Measurements from ENCODE around the gene ACACA.

ACACA gene

DNA sequence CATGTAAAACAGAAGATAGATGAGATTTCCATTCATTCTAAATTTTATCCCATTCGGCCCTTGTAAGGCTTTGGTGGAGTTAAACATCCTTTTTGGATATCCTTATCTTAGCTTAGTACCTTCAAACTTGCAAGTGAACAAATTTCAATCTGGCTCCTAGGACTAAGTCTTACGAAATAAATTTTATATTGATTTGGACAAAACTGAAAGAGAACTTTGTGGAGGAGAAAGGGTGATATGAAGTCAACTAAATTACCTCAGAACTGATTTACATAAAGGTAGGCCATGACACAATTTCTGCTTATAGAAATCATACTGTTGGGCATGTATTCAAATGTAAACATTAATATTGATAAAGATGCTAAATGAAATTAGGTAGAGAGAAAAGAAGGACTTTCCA, 206.1 kb downstream of the ACACA start:
- no peak overlapping the region for H3K27ac ChIP-seq (ENCODE audit: low read depth, low read length)
- no peaks in the 10 kb centered on the region for H3K4me1 ChIP-seq (ENCODE audit: control insufficient read depth, insufficient read depth, low read length)
- H3K36me3 ChIP-seq (ENCODE audit: control insufficient read depth, insufficient read depth, low read length) = peaks cover 59% of the 10 kb centered on the region
- no peak overlapping the region for H3K9ac ChIP-seq (ENCODE audit: low read depth, low read length)
- H3K9me3 ChIP-seq (ENCODE audit: control insufficient read depth, insufficient read depth, low read length) = no peaks in the 10 kb centered on the region
- H3K27me3 ChIP-seq (ENCODE audit: control insufficient read depth, insufficient read depth, low read length) = no peaks in the 10 kb centered on the region
- no peak overlapping the region for H3K4me3 ChIP-seq (ENCODE audit: low read depth, low read length)

DNA sequence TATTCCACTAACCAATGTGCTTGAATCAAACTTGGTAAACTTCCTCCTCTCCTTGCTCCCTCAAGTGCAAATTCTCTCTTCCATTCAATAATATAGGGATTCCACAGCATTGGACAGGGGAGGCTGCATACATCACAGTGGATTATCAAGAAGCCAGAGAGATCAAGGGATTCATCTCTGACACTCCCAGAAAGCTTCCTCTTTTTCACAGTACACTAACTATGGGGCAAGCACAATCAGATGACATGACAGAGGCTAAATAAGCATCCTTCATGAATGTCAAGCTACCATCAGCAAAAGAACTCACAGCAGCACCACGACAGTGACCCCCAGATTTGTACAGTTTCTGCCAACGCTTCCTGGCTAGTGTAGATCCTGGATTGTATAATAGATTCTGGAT, 209.3 kb downstream of the ACACA start:
- Histone ChIP-seq H3K27ac (ENCODE audit: low read depth, low read length) (no peak overlapping the region), H3K4me1 (ENCODE audit: control insufficient read depth, insufficient read depth, low read length) (peaks cover 15% of the 10 kb centered on the region), H3K9me3 (ENCODE audit: control insufficient read depth, insufficient read depth, low read length) (no peaks in the 10 kb centered on the region), H3K36me3 (ENCODE audit: control insufficient read depth, insufficient read depth, low read length) (peaks cover 43% of the 10 kb centered on the region), H3K4me3 (ENCODE audit: low read depth, low read length) (no peak overlapping the region), H3K27me3 (ENCODE audit: control insufficient read depth, insufficient read depth, low read length) (no peaks in the 10 kb centered on the region), H3K9ac (ENCODE audit: low read depth, low read length) (no peak overlapping the region)

GRCh38 chr17:37194208-37194607, 212.4 kb downstream of the ACACA start:
- Histone ChIP-seq H3K36me3 (ENCODE audit: control insufficient read depth, insufficient read depth, low read length) (peaks cover 44% of the 10 kb centered on the region), H3K9me3 (ENCODE audit: control insufficient read depth, insufficient read depth, low read length) (no peaks in the 10 kb centered on the region), H3K9ac (ENCODE audit: low read depth, low read length) (no peak overlapping the region), H3K4me3 (ENCODE audit: low read depth, low read length) (no peak overlapping the region), H3K4me1 (ENCODE audit: control insufficient read depth, insufficient read depth, low read length) (peaks cover 21% of the 10 kb centered on the region), H3K27ac (ENCODE audit: low read depth, low read length) (no peak overlapping the region), H3K27me3 (ENCODE audit: control insufficient read depth, insufficient read depth, low read length) (no peaks in the 10 kb centered on the region)

DNA sequence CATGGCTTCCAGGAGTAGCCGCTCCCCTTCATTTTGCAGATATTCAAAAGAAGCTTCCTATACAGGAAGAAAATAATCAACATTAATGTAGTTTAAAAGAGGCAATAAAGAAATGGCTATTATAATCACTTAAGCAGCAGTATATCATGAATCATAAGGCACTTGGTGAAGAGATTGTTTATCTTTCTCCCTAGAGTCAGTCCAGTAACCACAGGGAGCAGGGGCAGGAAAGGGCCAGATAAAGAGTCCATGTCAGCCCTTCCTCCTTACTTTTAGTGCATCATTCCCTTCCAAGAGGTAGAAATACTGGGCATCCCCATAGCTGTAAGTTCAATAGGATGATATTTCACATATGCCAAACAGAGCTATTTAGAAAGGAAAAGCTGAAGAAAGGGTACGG, 215.4 kb downstream of the ACACA start:
- no peak overlapping the region for H3K27ac ChIP-seq (ENCODE audit: low read depth, low read length)
- H3K9me3 ChIP-seq (ENCODE audit: control insufficient read depth, insufficient read depth, low read length) = no peaks in the 10 kb centered on the region
- no peak overlapping the region for H3K4me3 ChIP-seq (ENCODE audit: low read depth, low read length)
- H3K9ac ChIP-seq (ENCODE audit: low read depth, low read length) = no peak overlapping the region
- H3K27me3 ChIP-seq (ENCODE audit: control insufficient read depth, insufficient read depth, low read length) = no peaks in the 10 kb centered on the region
- H3K4me1 ChIP-seq (ENCODE audit: control insufficient read depth, insufficient read depth, low read length) = peaks cover 21% of the 10 kb centered on the region
- peaks cover 70% of the 10 kb centered on the region for H3K36me3 ChIP-seq (ENCODE audit: control insufficient read depth, insufficient read depth, low read length)

DNA sequence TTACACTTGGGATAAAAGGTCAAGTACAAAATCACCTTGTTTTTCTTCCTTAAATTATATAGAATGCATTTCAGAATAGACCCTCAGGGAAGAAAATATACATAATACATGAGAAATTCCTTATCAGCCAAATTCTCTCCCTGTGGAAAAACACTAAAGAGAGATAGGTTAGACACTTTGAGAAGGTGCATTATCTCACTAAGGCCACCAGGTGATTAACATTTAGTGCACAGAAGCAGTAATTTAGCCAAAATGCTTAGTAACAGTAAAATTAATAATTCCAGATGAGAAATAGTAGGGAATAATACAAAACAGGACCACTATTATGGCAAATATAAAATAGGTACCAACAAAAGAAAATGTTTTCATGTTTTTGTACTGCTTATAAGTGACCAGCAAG, 216.1 kb downstream of the ACACA start:
- no peaks in the 10 kb centered on the region for H3K27me3 ChIP-seq (ENCODE audit: control insufficient read depth, insufficient read depth, low read length)
- peaks cover 21% of the 10 kb centered on the region for H3K4me1 ChIP-seq (ENCODE audit: control insufficient read depth, insufficient read depth, low read length)
- H3K4me3 ChIP-seq (ENCODE audit: low read depth, low read length) = no peak overlapping the region
- H3K27ac ChIP-seq (ENCODE audit: low read depth, low read length) = no peak overlapping the region
- H3K36me3 ChIP-seq (ENCODE audit: control insufficient read depth, insufficient read depth, low read length) = peaks cover 75% of the 10 kb centered on the region
- H3K9ac ChIP-seq (ENCODE audit: low read depth, low read length) = no peak overlapping the region
- H3K9me3 ChIP-seq (ENCODE audit: control insufficient read depth, insufficient read depth, low read length) = no peaks in the 10 kb centered on the region

DNA sequence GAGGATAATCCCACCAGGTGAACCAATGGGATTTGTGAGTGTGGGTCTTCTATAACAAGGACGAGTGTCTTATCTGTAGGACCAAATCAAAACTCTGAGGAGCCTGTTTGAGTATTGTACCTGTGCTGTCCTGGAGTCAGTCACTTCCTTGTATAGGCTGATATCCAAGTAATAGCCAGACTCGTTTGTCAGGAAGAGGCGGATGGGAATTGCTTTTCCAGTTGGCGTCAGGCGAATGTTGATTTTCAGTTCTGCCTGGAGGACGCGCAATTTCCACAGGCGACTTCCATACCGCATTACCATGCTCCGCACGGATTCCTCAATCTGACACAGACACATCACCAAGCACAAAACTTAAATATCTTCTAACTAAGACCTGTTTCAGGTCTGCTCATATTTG, 218.5 kb downstream of the ACACA start:
- no peak overlapping the region for H3K4me3 ChIP-seq (ENCODE audit: low read depth, low read length)
- no peak overlapping the region for H3K27ac ChIP-seq (ENCODE audit: low read depth, low read length)
- H3K4me1 ChIP-seq (ENCODE audit: control insufficient read depth, insufficient read depth, low read length) = peaks cover 13% of the 10 kb centered on the region
- H3K36me3 ChIP-seq (ENCODE audit: control insufficient read depth, insufficient read depth, low read length) = peaks cover 72% of the 10 kb centered on the region
- H3K9ac ChIP-seq (ENCODE audit: low read depth, low read length) = no peak overlapping the region
- H3K27me3 ChIP-seq (ENCODE audit: control insufficient read depth, insufficient read depth, low read length) = no peaks in the 10 kb centered on the region
- no peaks in the 10 kb centered on the region for H3K9me3 ChIP-seq (ENCODE audit: control insufficient read depth, insufficient read depth, low read length)

GRCh38 chr17:37187262-37187661, 219.4 kb downstream of the ACACA start:
- Histone ChIP-seq H3K4me3 (ENCODE audit: low read depth, low read length) (no peak overlapping the region), H3K27ac (ENCODE audit: low read depth, low read length) (no peak overlapping the region), H3K27me3 (ENCODE audit: control insufficient read depth, insufficient read depth, low read length) (no peaks in the 10 kb centered on the region), H3K4me1 (ENCODE audit: control insufficient read depth, insufficient read depth, low read length) (peaks cover 5% of the 10 kb centered on the region), H3K9me3 (ENCODE audit: control insufficient read depth, insufficient read depth, low read length) (no peaks in the 10 kb centered on the region), H3K9ac (ENCODE audit: low read depth, low read length) (no peak overlapping the region), H3K36me3 (ENCODE audit: control insufficient read depth, insufficient read depth, low read length) (peaks cover 64% of the 10 kb centered on the region)

- peaks cover 56% of the 10 kb centered on the region for H3K36me3 ChIP-seq (ENCODE audit: control insufficient read depth, insufficient read depth, low read length)
- peak overlapping the region; percentile 7 for H3K27ac ChIP-seq (ENCODE audit: low read depth, low read length)
- no peak overlapping the region for H3K9ac ChIP-seq (ENCODE audit: low read depth, low read length)
- no peak overlapping the region for H3K4me3 ChIP-seq (ENCODE audit: low read depth, low read length)
- no peaks in the 10 kb centered on the region for H3K9me3 ChIP-seq (ENCODE audit: control insufficient read depth, insufficient read depth, low read length)
- H3K4me1 ChIP-seq (ENCODE audit: control insufficient read depth, insufficient read depth, low read length) = no peaks in the 10 kb centered on the region
- no peaks in the 10 kb centered on the region for H3K27me3 ChIP-seq (ENCODE audit: control insufficient read depth, insufficient read depth, low read length)
Observed at GRCh38 chr17:37182786-37183465, 223.7 kb downstream of the ACACA start.

- Histone ChIP-seq H3K27me3 (ENCODE audit: control insufficient read depth, insufficient read depth, low read length) (no peaks in the 10 kb centered on the region), H3K36me3 (ENCODE audit: control insufficient read depth, insufficient read depth, low read length) (peaks cover 52% of the 10 kb centered on the region), H3K4me3 (ENCODE audit: low read depth, low read length) (no peak overlapping the region), H3K9me3 (ENCODE audit: control insufficient read depth, insufficient read depth, low read length) (no peaks in the 10 kb centered on the region), H3K27ac (ENCODE audit: low read depth, low read length) (no peak overlapping the region), H3K4me1 (ENCODE audit: control insufficient read depth, insufficient read depth, low read length) (no peaks in the 10 kb centered on the region), H3K9ac (ENCODE audit: low read depth, low read length) (no peak overlapping the region)
Observed at GRCh38 chr17:37180376-37180775, 226.3 kb downstream of the ACACA start.

DNA sequence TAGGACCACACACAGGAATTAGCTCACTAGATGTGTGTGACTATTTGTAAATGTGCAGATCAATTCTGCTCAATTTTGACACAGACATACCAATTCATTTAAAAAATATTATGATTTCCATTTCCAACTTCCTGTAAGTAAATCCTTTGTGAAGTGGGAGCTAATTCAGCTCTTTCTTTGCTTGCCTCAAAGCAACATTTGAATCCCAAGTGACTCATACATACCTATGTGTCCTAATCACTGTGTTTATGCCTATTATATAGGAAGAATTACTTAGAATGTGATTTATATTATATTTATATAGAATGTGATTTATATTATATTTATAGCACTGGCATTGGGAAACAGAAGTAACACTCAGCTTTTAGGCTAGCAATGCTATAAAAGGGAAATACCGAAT, 226.7 kb downstream of the ACACA start:
- Histone ChIP-seq H3K9me3 (ENCODE audit: control insufficient read depth, insufficient read depth, low read length) (no peaks in the 10 kb centered on the region), H3K36me3 (ENCODE audit: control insufficient read depth, insufficient read depth, low read length) (peaks cover 52% of the 10 kb centered on the region), H3K27ac (ENCODE audit: low read depth, low read length) (peak overlapping the region; percentile 67), H3K27me3 (ENCODE audit: control insufficient read depth, insufficient read depth, low read length) (no peaks in the 10 kb centered on the region), H3K9ac (ENCODE audit: low read depth, low read length) (no peak overlapping the region), H3K4me1 (ENCODE audit: control insufficient read depth, insufficient read depth, low read length) (no peaks in the 10 kb centered on the region), H3K4me3 (ENCODE audit: low read depth, low read length) (no peak overlapping the region)

GRCh38 chr17:37177254-37177870, 229.3 kb downstream of the ACACA start:
- H3K36me3 ChIP-seq (ENCODE audit: control insufficient read depth, insufficient read depth, low read length) = peaks cover 52% of the 10 kb centered on the region
- H3K27me3 ChIP-seq (ENCODE audit: control insufficient read depth, insufficient read depth, low read length) = no peaks in the 10 kb centered on the region
- no peak overlapping the region for H3K27ac ChIP-seq (ENCODE audit: low read depth, low read length)
- H3K4me1 ChIP-seq (ENCODE audit: control insufficient read depth, insufficient read depth, low read length) = peaks cover 13% of the 10 kb centered on the region
- H3K9ac ChIP-seq (ENCODE audit: low read depth, low read length) = no peak overlapping the region
- no peaks in the 10 kb centered on the region for H3K9me3 ChIP-seq (ENCODE audit: control insufficient read depth, insufficient read depth, low read length)
- H3K4me3 ChIP-seq (ENCODE audit: low read depth, low read length) = no peak overlapping the region

Measured in HUES48 (cell line).